K562 (cell line): ENCODE results near the gene ITK. TPM values are rescaled to one million over a fixed set of nuclear protein-coding genes. Genes with fewer than 3 reads are reported as not detected.

Experiments
- ATAC-seq: fragments of 200-7000 bp; cut with Tn5 transposase; 3 replicates; pipeline ENCODE4 v1.9.1; 2020; ENCODE audit warnings: moderate library complexity
- BruUV-seq: library from RNA; stranded (reverse); fragments of 400-500 nt; replicated peaks from 2 replicates; lab custom pipeline; 2021; lab: Mats Ljungman, UMichigan
- CTCF ChIA-PET: fragments of 300-600 bp; formaldehyde crosslinking; extraction: SDS; loops from one replicate; lab custom pipeline; 2021; ENCODE audit warnings: low intra/inter-chr PET ratio; lab: Yijun Ruan, JAX
- POLR2A ChIA-PET: fragments of 300-600, 350-650 bp; sonication (Branson Sonifier 250); formaldehyde crosslinking; extraction: SDS; loops from one replicate; lab custom pipeline; 2021; ENCODE audit warnings: antibody characterized with exemption, inconsistent platforms; lab: Yijun Ruan, JAX
- DNase-seq, 4 experiments: peaks; one replicate each; pipeline versions ENCODE4 v3.0.0 to v3.0.0-alpha.2; 2011 to 2018; ENCODE audit warnings: low spot score in 3 of 4, mixed read lengths in 3 of 4; ENCODE audit errors: extremely low read depth in 1 of 4
- FAIRE-seq: peaks from 2 replicates; lab custom pipeline; 2011; peaks lifted over from hg19 to GRCh38; lab: Jason Lieb, UNC
- H2AFZ ChIP-seq: 2 replicates; pipeline ENCODE4 v1.6.0; 2011; ENCODE audit warnings: low read depth, low read length, control low read depth, inconsistent platforms
- H3K27ac ChIP-seq: fragments of 200-600 bp; 3 replicates; pipeline ENCODE4 v1.8.0; 2011; ENCODE audit warnings: low read depth, mild to moderate bottlenecking, control low read depth, inconsistent platforms, low read length, moderate library complexity, mixed read lengths; ENCODE audit errors: extremely low read depth
- H3K27me3 ChIP-seq, 2 experiments: fragments of 300-600 bp in 1 of 2; 2 replicates in 1 of 2; 3 replicates in 1 of 2; pipeline versions ENCODE4 v1.6.0 to v1.8.0; 2011; ENCODE audit warnings: inconsistent platforms in 2 of 2, low read length in 2 of 2, mild to moderate bottlenecking in 1 of 2, mixed read lengths in 1 of 2, moderate library complexity in 1 of 2; ENCODE audit not compliant: control insufficient read depth in 2 of 2, insufficient read depth in 2 of 2
- H3K36me3 ChIP-seq: fragments of 300-600 bp; 3 replicates; pipeline ENCODE4 v1.8.0; 2011; ENCODE audit warnings: mild to moderate bottlenecking, low read length, inconsistent platforms; ENCODE audit not compliant: control insufficient read depth, insufficient read depth
- H3K4me1 ChIP-seq, 2 experiments: fragments of 200-600 bp in 1 of 2; replicated peaks in 1 of 2; 2 replicates in 1 of 2; 3 replicates in 1 of 2; pipeline versions ENCODE4 v1.5.1 to v1.8.0; 2011; ENCODE audit warnings: inconsistent platforms in 2 of 2, low read length in 2 of 2, mild to moderate bottlenecking in 1 of 2, mixed read lengths in 1 of 2, moderate library complexity in 1 of 2; ENCODE audit not compliant: control insufficient read depth in 2 of 2, insufficient read depth in 2 of 2
- H3K4me2 ChIP-seq: 2 replicates; pipeline ENCODE4 v1.6.1; 2011; ENCODE audit warnings: low read length, control low read depth, inconsistent platforms, mixed read lengths; ENCODE audit not compliant: insufficient read depth
- H3K4me3 ChIP-seq: fragments of 200-600 bp; sonication (generic), shearing (Covaris generic); 2 replicates; pipeline ENCODE4 v1.5.1; 2016; ENCODE audit warnings: control low read depth, inconsistent platforms
- H3K79me2 ChIP-seq: fragments of 200-600 bp; 3 replicates; pipeline ENCODE4 v1.8.0; 2011; ENCODE audit warnings: low read length, inconsistent platforms; ENCODE audit not compliant: control insufficient read depth, insufficient read depth
- H3K9ac ChIP-seq, 2 experiments: 2 replicates each; pipeline versions ENCODE4 v1.6.0 to v1.6.1; 2011; ENCODE audit warnings: low read depth in 2 of 2, low read length in 2 of 2, control low read depth in 1 of 2, inconsistent platforms in 1 of 2, mild to moderate bottlenecking in 1 of 2, mixed read lengths in 1 of 2; ENCODE audit not compliant: insufficient read depth in 1 of 2
- H3K9me1 ChIP-seq: one replicate; pipeline ENCODE4 v1.6.0; 2011; ENCODE audit warnings: inconsistent platforms, mild to moderate bottlenecking, low read length, moderate library complexity; ENCODE audit not compliant: control insufficient read depth, insufficient read depth
- H3K9me3 ChIP-seq: replicated peaks from 2 replicates; pipeline ENCODE4 v1.5.1; 2011; ENCODE audit warnings: low read depth, low read length, inconsistent platforms; ENCODE audit not compliant: control insufficient read depth, insufficient read depth
- H4K20me1 ChIP-seq: replicated peaks from 2 replicates; pipeline ENCODE4 v1.6.1; 2011; ENCODE audit warnings: low read length, inconsistent platforms, mixed read lengths; ENCODE audit not compliant: control insufficient read depth, insufficient read depth
- CBX2 ChIP-seq: fragments of 200-600 bp; sonication (generic); IDR thresholded peaks from one replicate; pipeline ENCODE4 v1.6.1; 2012; ENCODE audit warnings: mild to moderate bottlenecking, low read length, inconsistent platforms; ENCODE audit not compliant: insufficient read depth, poor library complexity, severe bottlenecking
- ELF1 ChIP-seq: fragments of 200-800 bp; sonication (Bioruptor generic); IDR thresholded peaks from 2 replicates; pipeline ENCODE4 v1.6.1; 2016; ENCODE audit warnings: missing genetic modification characterization, missing compliant biosample characterization
- EP300 ChIP-seq: IDR thresholded peaks from 2 replicates; pipeline ENCODE4 v1.6.1; 2012; ENCODE audit warnings: low read length, improper control_type of control experiment
- JUND ChIP-seq, 2 experiments: IDR thresholded peaks; 2 replicates in 1 of 2; 3 replicates in 1 of 2; pipeline ENCODE4 v1.6.1; 2011; ENCODE audit warnings: borderline replicate concordance in 2 of 2, low read depth in 2 of 2, low read length in 2 of 2, improper control_type of control experiment in 1 of 2, missing biosample characterization in 1 of 2, missing genetic modification characterization in 1 of 2, missing genetic modification reagents in 1 of 2
- MED1 ChIP-seq: sonication (generic); formaldehyde crosslinking; IDR thresholded peaks from 2 replicates; pipeline ENCODE4 v1.8.1; 2023; ENCODE audit warnings: missing genetic modification reagents, borderline replicate concordance
- MXD1 ChIP-seq: fragments of 250-450 bp; sonication (Bioruptor Pico); IDR thresholded peaks from 2 replicates; pipeline ENCODE4 v1.8.0; 2021; ENCODE audit warnings: borderline replicate concordance, mild to moderate bottlenecking, moderate library complexity; ENCODE audit not compliant: poor library complexity, severe bottlenecking
- NR2F6 ChIP-seq: fragments of 450-650 bp; formaldehyde crosslinking; IDR thresholded peaks from 2 replicates; pipeline ENCODE4 v1.4.0; 2020; ENCODE audit warnings: mild to moderate bottlenecking
- PHB2 ChIP-seq: fragments of 450-650 bp; IDR thresholded peaks from 2 replicates; pipeline ENCODE4 v1.6.1; 2017; ENCODE audit warnings: low read depth
- PHF21A ChIP-seq: fragments of 450-650 bp; IDR thresholded peaks from 2 replicates; pipeline ENCODE4 v1.6.1; 2017; ENCODE audit warnings: low read depth, borderline replicate concordance
- PTRF ChIP-seq: fragments of 450-650 bp; IDR thresholded peaks from 2 replicates; pipeline ENCODE4 v1.6.1; 2016; ENCODE audit warnings: mild to moderate bottlenecking, missing genetic modification characterization, missing compliant biosample characterization
- SMAD1 ChIP-seq: fragments of 150-350 bp; IDR thresholded peaks from 2 replicates; pipeline ENCODE4 v1.6.1; 2014; ENCODE audit warnings: low read length, low read depth; ENCODE audit not compliant: partially characterized antibody
- SRSF1 ChIP-seq: fragments of 200-400 bp; formaldehyde crosslinking; IDR thresholded peaks from 2 replicates; pipeline ENCODE4 v1.6.1; 2017; ENCODE audit warnings: mild to moderate bottlenecking, low read depth, low read length, moderate library complexity
- TSC22D4 ChIP-seq: fragments of 450-650 bp; IDR thresholded peaks from 2 replicates; pipeline ENCODE4 v1.6.1; 2016; ENCODE audit warnings: missing genetic modification characterization, missing biosample characterization, control low read depth
- ZNF24 ChIP-seq: fragments of 450-650 bp; IDR thresholded peaks from 2 replicates; pipeline ENCODE4 v1.6.1; 2016
- ZNF408 ChIP-seq: fragments of 250-450 bp; sonication (Bioruptor Pico); IDR thresholded peaks from 2 replicates; pipeline ENCODE4 v1.4.0; 2020; ENCODE audit warnings: low read depth, mild to moderate bottlenecking, moderate library complexity
- ZNF668 ChIP-seq: fragments of 250-450 bp; sonication (Bioruptor Pico); IDR thresholded peaks from 2 replicates; pipeline ENCODE4 v1.8.0; 2022; ENCODE audit warnings: mild to moderate bottlenecking, inconsistent platforms
- WGBS: fragments of 100-300 bp; shearing (Covaris generic); methylation state at CpG from one replicate; pipeline ENCODE4 v1.1.6; 2016; ENCODE audit warnings: low coverage, mixed read lengths; ENCODE audit not compliant: insufficient coverage; ENCODE audit errors: missing lambda C conversion rate; 5-methylcytosine and 5-hydroxymethylcytosine counted together
- in situ Hi-C: fragments of 300-500 bp; cut with MboI; formaldehyde crosslinking; loops from 4 replicates; pipeline ENCODE4 v1.15.0; 2018; ENCODE audit warnings: inconsistent platforms, mixed read lengths
- intact Hi-C: fragments of 100-400 bp; cut with micrococcal nuclease; formaldehyde crosslinking; loops from 2 replicates; pipeline ENCODE4 v1.14.2; 2022
- polyA plus RNA-seq, 8 experiments: library from polyadenylated mRNA; depleted of rRNA in 4 of 8; stranded (reverse) in 5 of 8; unstranded in 3 of 8; fragments of >200 nt; fragmentation: Nextera tagmentation in 2 of 8; fragmentation: Illumina TruSeq in 1 of 8; extraction: Ambion mirVana in 2 of 8; extraction: Trizol in 1 of 8; gene quantifications; 2 replicates each; pipeline versions ENCODE4 v1.2.1 to v1.2.3, GENCODE V29; 2011 to 2014; ENCODE audit warnings: inconsistent platforms in 1 of 8, missing spikeins in 1 of 8
- total RNA-seq, 7 experiments: library from RNA; depleted of rRNA in 6 of 7; stranded (reverse); fragments of >200 nt in 6 of 7; fragmentation: Illumina TruSeq in 2 of 7; extraction: Trizol in 2 of 7; gene quantifications; 2 replicates each; pipeline versions ENCODE4 v1.2.1 to v1.2.3, GENCODE V29; 2011 to 2021; ENCODE audit warnings: low replicate concordance in 1 of 7

Gene ITK
- total and polyA plus RNA-seq, 9 of the 15 experiments (the other 6 are each of a cell fraction or from before 2014, with no cell fraction given): 0.04 to 0.75 TPM; not detected in 7

- no peak for TF ChIP-seq PTRF (tag)
These were observed 49.7 kb upstream of the ITK start (continued) for GRCh38 chr5:157130925-157131324.

- H3K4me3 ChIP-seq: no peak overlapping the region
- TF ChIP-seq MED1 (CRISPR knock-in tag) (no peak), NR2F6 (CRISPR knock-in tag) (no peak), SMAD1 (no peak)
- ChIA-PET CTCF (no interaction called here), POLR2A (interaction anchor here (0.6 kb wide), 2 partner anchors 357 to 600 kb away, joined by 4 to 5 read pairs; no protein-coding TSS in a partner anchor)
- H3K4me1 ChIP-seq: no peaks in the 10 kb centered on the region; a peak in 1 of 5 replicates
- no peak overlapping the region for H3K27ac ChIP-seq
- H3K27me3 ChIP-seq: no peaks in the 10 kb centered on the region
- H3K79me2 ChIP-seq: no peaks in the 10 kb centered on the region
- H3K9ac ChIP-seq: no peak overlapping the region
- H3K4me2 ChIP-seq: no peak overlapping the region
- ATAC-seq: no peak
- DNase-seq: no peak
- no peaks in the 10 kb centered on the region for H3K9me3 ChIP-seq
- intact Hi-C loops: loop anchor here (5.0 kb wide), 1 partner anchor 1995 kb away; no protein-coding TSS in a partner anchor
- WGBS: 0% methylated on average over 1 of the region's 1 CpG
- no peaks in the 10 kb centered on the region for H3K9me1 ChIP-seq
- FAIRE-seq: no peak
- BruUV-seq: no TSS peak
- no peaks in the 10 kb centered on the region for H4K20me1 ChIP-seq
- H3K36me3 ChIP-seq: no peaks in the 10 kb centered on the region
- no peak overlapping the region for H2AFZ ChIP-seq
- in situ Hi-C loops: loop anchor here (10.0 kb wide), 1 partner anchor 1997 kb away; no protein-coding TSS in a partner anchor
These were observed 48.4 kb upstream of the ITK start for GRCh38 chr5:157132281-157132612.

- no TSS peak for BruUV-seq
- TF ChIP-seq PHF21A: no peak
- no peak for TF ChIP-seq EP300
- no peak for TF ChIP-seq JUND (IDR thresholded peaks at IDR 0.05; ENCODE audit: borderline replicate concordance, low read depth, low read length)
- TF ChIP-seq JUND (tag; IDR thresholded peaks at IDR 0.05; ENCODE audit: borderline replicate concordance, low read depth, low read length): no peak
- no peak for TF ChIP-seq MXD1 (CRISPR knock-in tag)
- no peak for TF ChIP-seq CBX2
- no peak for TF ChIP-seq ZNF408 (CRISPR knock-in tag)
- TF ChIP-seq TSC22D4: no peak
- no peak for TF ChIP-seq SRSF1
- no peak for TF ChIP-seq ELF1
- no peak for TF ChIP-seq ZNF668
- TF ChIP-seq PHB2: no peak
- no peak for TF ChIP-seq ZNF24
These were observed 42.9 kb upstream of the ITK start for GRCh38 chr5:157137691-157138090.

More at GRCh38 chr5:157137691-157138090, 42.9 kb upstream of the ITK start:
- Histone ChIP-seq H2AFZ (no peak overlapping the region), H3K4me2 (no peak overlapping the region), H3K79me2 (peaks cover 23% of the 10 kb centered on the region), H3K27me3 (no peaks in the 10 kb centered on the region), H3K36me3 (peaks cover 21% of the 10 kb centered on the region; the same call in 2 of the 3 replicates), H3K4me3 (no peak overlapping the region), H3K9ac (no peak overlapping the region), H3K4me1 (peaks cover 0 to 8% of the 10 kb centered on the region in 2 experiments; a peak in 3 of 5 replicates), H3K27ac (no peak overlapping the region), H3K9me1 (no peaks in the 10 kb centered on the region), H4K20me1 (no peaks in the 10 kb centered on the region), H3K9me3 (no peaks in the 10 kb centered on the region)
- ATAC-seq: no peak
- WGBS: 96% methylated on average over 6 of the region's 6 CpGs
- in situ Hi-C loops (loop anchor here (10.0 kb wide), 1 partner anchor 2003 kb away; no protein-coding TSS in a partner anchor), intact Hi-C loops (no loop called here)
- CTCF ChIA-PET: no interaction called here
- DNase-seq: no peak
- POLR2A ChIA-PET: no interaction called here
- FAIRE-seq: no peak
